Activated B cell treated with CpG ODN at 0.5 μM for 24 hours (primary cell): ENCODE measurements around the gene FLOT1. TPM values are rescaled to one million over a fixed set of nuclear protein-coding genes. Genes with fewer than 3 reads are reported as not detected.

Experiments
- ATAC-seq: fragments of 200-7000 bp; cut with Tn5 transposase; one replicate; pipeline ENCODE4 v1.10.0; 2021; ENCODE audit warnings: low read depth, mild to moderate bottlenecking, moderate library complexity
- CTCF ChIA-PET: fragments of 350-600 bp; sonication (Branson Sonifier 250); formaldehyde crosslinking; loops from one replicate; lab custom pipeline; 2021; ENCODE audit warnings: antibody characterized with exemption; lab: Charles Lee
- POLR2A ChIA-PET: fragments of 350-600 bp; sonication (Branson Sonifier 250); formaldehyde crosslinking; loops from one replicate; lab custom pipeline; 2021; ENCODE audit warnings: antibody characterized with exemption; lab: Charles Lee
- DNase-seq: peaks from one replicate; pipeline ENCODE4 v3.0.0; 2022
- H3K27ac Mint-ChIP-seq: one replicate; pipeline ENCODE4 v1.8.0; 2020; ENCODE audit warnings: mixed read lengths
- H3K27me3 Mint-ChIP-seq: one replicate; pipeline ENCODE4 v1.8.0; 2021; ENCODE audit warnings: mixed read lengths
- H3K36me3 Mint-ChIP-seq: one replicate; pipeline ENCODE4 v1.8.0; 2021; ENCODE audit warnings: low read depth, mixed read lengths
- H3K4me1 Mint-ChIP-seq: one replicate; pipeline ENCODE4 v1.8.0; 2021; ENCODE audit warnings: mixed read lengths
- H3K4me3 Mint-ChIP-seq: one replicate; pipeline ENCODE4 v1.8.0; 2020; ENCODE audit warnings: mild to moderate bottlenecking, mixed read lengths
- H3K9me3 Mint-ChIP-seq: one replicate; pipeline ENCODE4 v1.8.0; 2020; ENCODE audit warnings: mixed read lengths
- CTCF ChIP-seq: fragments of 200-600 bp; IDR thresholded peaks from one replicate; pipeline ENCODE4 v1.8.0; 2022; ENCODE audit warnings: antibody characterized with exemption, mild to moderate bottlenecking
- intact Hi-C: fragments of 100-400 bp; cut with micrococcal nuclease; formaldehyde crosslinking; loops from one replicate; pipeline ENCODE4 v1.15.1; 2024
- total RNA-seq: library from RNA; stranded (reverse); gene quantifications from 2 replicates; pipeline ENCODE4 v1.2.3, GENCODE V29; 2022

The FLOT1 gene
- total RNA-seq, 1 donor from 2014 or later, result 52.0 TPM

- ChIA-PET POLR2A (interaction anchor here (0.8 kb wide), 1 partner anchor 36 kb away, joined by 5 read pairs; no protein-coding TSS in a partner anchor), CTCF (no interaction called here)
- no peak overlapping the region for H3K4me3 Mint-ChIP-seq
- intact Hi-C loops, result no loop called here
- no peaks in the 10 kb centered on the region for H3K9me3 Mint-ChIP-seq
- no peaks in the 10 kb centered on the region for H3K36me3 Mint-ChIP-seq
- no peak for TF ChIP-seq CTCF
- peaks cover 17% of the 10 kb centered on the region for H3K27me3 Mint-ChIP-seq
- no peak for ATAC-seq
- DNase-seq, result no peak
- H3K4me1 Mint-ChIP-seq, result peaks cover 5% of the 10 kb centered on the region
- no peak overlapping the region for H3K27ac Mint-ChIP-seq
These were observed 34.6 kb upstream of the FLOT1 start for GRCh38 chr6:30777155-30777485.

GRCh38 chr6:30776390-30777154 lies 34.1 kb upstream of the FLOT1 start:
- POLR2A ChIA-PET, result interaction anchor here (0.7 to 0.8 kb wide), 2 partner anchors 36 to 1685 kb away, joined by 5 to 15 read pairs; no protein-coding TSS in a partner anchor
- intact Hi-C loops, result no loop called here
- no peak overlapping the region for H3K27ac Mint-ChIP-seq

GRCh38 chr6:30775104-30775503 lies 32.6 kb upstream of the FLOT1 start:
- Mint-ChIP-seq H3K36me3 (no peaks in the 10 kb centered on the region), H3K27me3 (peaks cover 15% of the 10 kb centered on the region), H3K9me3 (no peaks in the 10 kb centered on the region), H3K4me1 (peaks cover 1% of the 10 kb centered on the region), H3K27ac (no peak overlapping the region), H3K4me3 (no peak overlapping the region)
- ChIA-PET CTCF (no interaction called here), POLR2A (interaction anchor here (0.7 kb wide), 1 partner anchor 735 kb away, joined by 6 read pairs; no protein-coding TSS in a partner anchor)
- ATAC-seq (no peak), DNase-seq (no peak)
- TF ChIP-seq CTCF, result no peak
- intact Hi-C loops, result no loop called here

More at GRCh38 chr6:30776390-30777154, 34.1 kb upstream of the FLOT1 start:
- no peak for TF ChIP-seq CTCF
- ATAC-seq (no peak), DNase-seq (no peak)
- no peaks in the 10 kb centered on the region for H3K9me3 Mint-ChIP-seq
- H3K36me3 Mint-ChIP-seq, result no peaks in the 10 kb centered on the region
- CTCF ChIA-PET, result no interaction called here
- peaks cover 17% of the 10 kb centered on the region for H3K27me3 Mint-ChIP-seq
- H3K4me1 Mint-ChIP-seq, result no peaks in the 10 kb centered on the region
- H3K4me3 Mint-ChIP-seq, result no peak overlapping the region

- DNase-seq (no peak), ATAC-seq (no peak)
- ChIA-PET POLR2A (no interaction called here), CTCF (no interaction called here)
- no peaks in the 10 kb centered on the region for H3K9me3 Mint-ChIP-seq
- no peaks in the 10 kb centered on the region for H3K36me3 Mint-ChIP-seq
- H3K4me3 Mint-ChIP-seq, result no peak overlapping the region
- peaks cover 13% of the 10 kb centered on the region for H3K27me3 Mint-ChIP-seq
- intact Hi-C loops, result no loop called here
- H3K4me1 Mint-ChIP-seq, result peaks cover 4% of the 10 kb centered on the region
- no peak overlapping the region for H3K27ac Mint-ChIP-seq
- TF ChIP-seq CTCF, result no peak
These were observed 32.2 kb upstream of the FLOT1 start for GRCh38 chr6:30774701-30775100.

GRCh38 chr6:30770592-30770991 lies 28.1 kb upstream of the FLOT1 start:
- no peak for DNase-seq
- POLR2A ChIA-PET, result no interaction called here
- peaks cover 13% of the 10 kb centered on the region for H3K4me1 Mint-ChIP-seq
- no peak overlapping the region for H3K4me3 Mint-ChIP-seq
- intact Hi-C loops, result no loop called here
- H3K9me3 Mint-ChIP-seq, result no peaks in the 10 kb centered on the region
- CTCF ChIA-PET, result no interaction called here
- H3K36me3 Mint-ChIP-seq, result no peaks in the 10 kb centered on the region
- no peak overlapping the region for H3K27ac Mint-ChIP-seq
- TF ChIP-seq CTCF, result no peak
- ATAC-seq, result no peak
- no peaks in the 10 kb centered on the region for H3K27me3 Mint-ChIP-seq
